ENCODE data around the gene PCCA.

DNA sequence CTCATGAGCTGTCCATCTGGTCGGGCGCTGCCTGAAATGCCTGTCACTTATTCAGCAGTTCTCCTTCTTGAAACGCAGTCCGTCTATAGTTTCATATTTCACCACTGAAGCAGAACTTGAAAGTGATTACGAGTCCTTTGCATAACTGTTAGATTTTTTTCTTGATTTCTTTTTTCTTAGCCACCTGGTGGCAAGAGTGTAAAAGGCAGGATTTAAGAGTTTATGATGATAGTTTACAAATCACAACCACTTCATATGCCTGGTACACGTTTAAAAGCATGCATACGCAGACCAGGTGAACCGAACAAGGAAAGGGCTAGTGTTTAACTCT, 453.9 kb downstream of the PCCA start:
- TF ChIP-seq, protein P1, sequence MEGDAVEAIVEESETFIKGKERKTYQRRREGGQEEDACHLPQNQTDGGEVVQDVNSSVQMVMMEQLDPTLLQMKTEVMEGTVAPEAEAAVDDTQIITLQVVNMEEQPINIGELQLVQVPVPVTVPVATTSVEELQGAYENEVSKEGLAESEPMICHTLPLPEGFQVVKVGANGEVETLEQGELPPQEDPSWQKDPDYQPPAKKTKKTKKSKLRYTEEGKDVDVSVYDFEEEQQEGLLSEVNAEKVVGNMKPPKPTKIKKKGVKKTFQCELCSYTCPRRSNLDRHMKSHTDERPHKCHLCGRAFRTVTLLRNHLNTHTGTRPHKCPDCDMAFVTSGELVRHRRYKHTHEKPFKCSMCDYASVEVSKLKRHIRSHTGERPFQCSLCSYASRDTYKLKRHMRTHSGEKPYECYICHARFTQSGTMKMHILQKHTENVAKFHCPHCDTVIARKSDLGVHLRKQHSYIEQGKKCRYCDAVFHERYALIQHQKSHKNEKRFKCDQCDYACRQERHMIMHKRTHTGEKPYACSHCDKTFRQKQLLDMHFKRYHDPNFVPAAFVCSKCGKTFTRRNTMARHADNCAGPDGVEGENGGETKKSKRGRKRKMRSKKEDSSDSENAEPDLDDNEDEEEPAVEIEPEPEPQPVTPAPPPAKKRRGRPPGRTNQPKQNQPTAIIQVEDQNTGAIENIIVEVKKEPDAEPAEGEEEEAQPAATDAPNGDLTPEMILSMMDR (IDR thresholded peaks at IDR 0.05; ENCODE audit: low read length): peak; percentile 61
- no peak for TF ChIP-seq EZH2 (IDR thresholded peaks at IDR 0.05; ENCODE audit: borderline replicate concordance, low read length)

Measured in OCI-LY1 (cell line).